B cell (primary cell): ENCODE data around the gene ERVH48-1.
"Not testable (repeated sequence)": the region's sequence is repeated elsewhere in the genome, so short reads cannot be mapped to it uniquely, and the experiment has no call there.

Source experiments
- CTCF ChIP-seq: fragments of 200-600 bp; IDR thresholded peaks from one replicate; pipeline ENCODE4 v1.8.0; 2022; ENCODE audit warnings: antibody characterized with exemption, mild to moderate bottlenecking
- EZH2 ChIP-seq: IDR thresholded peaks from 2 replicates; pipeline ENCODE4 v1.6.1; 2012; ENCODE audit warnings: borderline replicate concordance, low read depth, mild to moderate bottlenecking, moderate library complexity, low read length; ENCODE audit not compliant: insufficient read depth, poor library complexity, severe bottlenecking

GRCh38 chr21:42927474-42928200 is 2.2 kb upstream of the ERVH48-1 start:
- TF ChIP-seq EZH2, CTCF: not testable (repeated sequence)
